ENCODE results near the gene CDH15. TPM values are rescaled to one million over a fixed set of nuclear protein-coding genes. Genes with fewer than 3 reads are reported as not detected.

CDH15 gene
- total RNA-seq, 1 experiment from 2014 or later, result not detected

GRCh38 chr16:89154390-89155183, 17.0 kb upstream of the CDH15 start:
- no peak for DNase-seq
- peaks cover 3% of the 10 kb centered on the region for H3K9me3 Mint-ChIP-seq (ENCODE audit: low read depth, unreplicated experiment)
- peak overlapping the region; percentile 45 for H3K27ac Mint-ChIP-seq (ENCODE audit: unreplicated experiment)
- CTCF ChIA-PET, result no interaction called here
- peak overlapping the region; percentile 14 for H3K4me3 Mint-ChIP-seq (ENCODE audit: low read depth, unreplicated experiment)
- peaks cover 32% of the 10 kb centered on the region for H3K27me3 Mint-ChIP-seq (ENCODE audit: unreplicated experiment)
- intact Hi-C loops (cut with micrococcal nuclease; ENCODE audit: unreplicated experiment), result no loop called here
- no peak for TF ChIP-seq CTCF (IDR thresholded peaks at IDR 0.05; ENCODE audit: unreplicated experiment)
- BruUV-seq (replicated peaks), result no TSS peak
- peaks cover 6% of the 10 kb centered on the region for H3K4me1 Mint-ChIP-seq (ENCODE audit: low read depth, unreplicated experiment)
- peaks cover 61% of the 10 kb centered on the region for H3K36me3 Mint-ChIP-seq (ENCODE audit: insufficient read depth, unreplicated experiment)

GRCh38 chr16:89155184-89155679, 16.3 kb upstream of the CDH15 start:
- H3K36me3 Mint-ChIP-seq (ENCODE audit: insufficient read depth, unreplicated experiment), result peaks cover 54% of the 10 kb centered on the region

GRCh38 chr16:89155851-89156739, 15.5 kb upstream of the CDH15 start:
- CTCF ChIA-PET, result interaction anchor here (0.9 kb wide), 1 partner anchor 103 kb away, joined by 3 read pairs; no protein-coding TSS in a partner anchor
- TSS peak; percentile 42 for BruUV-seq (replicated peaks)

More at GRCh38 chr16:89155184-89155679, 16.3 kb upstream of the CDH15 start:
- Mint-ChIP-seq H3K4me1 (ENCODE audit: low read depth, unreplicated experiment) (peaks cover 6% of the 10 kb centered on the region), H3K27ac (ENCODE audit: unreplicated experiment) (peak overlapping the region; percentile 45), H3K4me3 (ENCODE audit: low read depth, unreplicated experiment) (no peak overlapping the region), H3K9me3 (ENCODE audit: low read depth, unreplicated experiment) (no peaks in the 10 kb centered on the region), H3K27me3 (ENCODE audit: unreplicated experiment) (peaks cover 32% of the 10 kb centered on the region)
- DNase-seq, result no peak
- intact Hi-C loops (cut with micrococcal nuclease; ENCODE audit: unreplicated experiment), result no loop called here
- no TSS peak for BruUV-seq (replicated peaks)
- CTCF ChIA-PET, result no interaction called here
- TF ChIP-seq CTCF (IDR thresholded peaks at IDR 0.05; ENCODE audit: unreplicated experiment), result no peak

More at GRCh38 chr16:89155851-89156739, 15.5 kb upstream of the CDH15 start:
- intact Hi-C loops (cut with micrococcal nuclease; ENCODE audit: unreplicated experiment), result no loop called here
- Mint-ChIP-seq H3K27ac (ENCODE audit: unreplicated experiment) (peak overlapping the region; percentile 45), H3K9me3 (ENCODE audit: low read depth, unreplicated experiment) (no peaks in the 10 kb centered on the region), H3K4me3 (ENCODE audit: low read depth, unreplicated experiment) (no peak overlapping the region), H3K27me3 (ENCODE audit: unreplicated experiment) (peaks cover 32% of the 10 kb centered on the region), H3K36me3 (ENCODE audit: insufficient read depth, unreplicated experiment) (peaks cover 47% of the 10 kb centered on the region), H3K4me1 (ENCODE audit: low read depth, unreplicated experiment) (peaks cover 6% of the 10 kb centered on the region)
- no peak for DNase-seq
- TF ChIP-seq CTCF (IDR thresholded peaks at IDR 0.05; ENCODE audit: unreplicated experiment), result no peak
